ENCODE measurements around the gene GAPVD1.

The GAPVD1 gene

DNA sequence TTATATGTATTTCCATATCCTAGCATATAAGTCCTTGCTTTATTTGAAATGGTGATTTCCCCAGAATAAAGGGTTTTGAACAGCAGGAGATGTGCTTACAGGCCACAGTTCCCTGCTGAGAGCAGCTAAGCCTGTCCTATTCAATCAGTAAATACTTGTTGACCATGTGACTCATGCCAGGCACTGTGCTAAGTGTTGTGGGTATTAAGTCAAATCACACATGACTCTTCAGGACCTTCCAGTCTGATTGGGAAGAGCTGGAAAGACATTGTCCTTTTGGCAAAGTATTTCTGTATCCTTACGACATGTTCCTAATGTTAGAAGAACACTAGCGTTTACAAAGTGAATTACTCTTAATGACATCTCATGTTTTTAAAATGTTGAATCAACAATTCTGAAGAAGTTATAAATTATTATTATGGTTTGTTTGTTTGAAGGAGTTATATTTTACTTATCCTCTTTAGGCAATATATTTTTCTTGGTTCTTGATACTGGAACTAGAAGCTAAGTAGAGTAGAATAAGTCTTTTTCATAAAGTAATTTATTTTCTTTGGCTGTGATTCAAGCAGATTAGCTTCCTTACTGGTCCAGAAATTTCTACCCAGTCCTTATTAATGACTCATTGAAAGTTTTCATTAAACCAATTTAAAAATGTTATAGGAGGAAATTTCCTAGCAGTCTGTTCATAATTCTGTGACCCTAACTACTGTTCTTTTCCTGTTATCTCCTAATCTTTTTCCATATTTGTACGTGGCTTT is 82.1 kb downstream of the GAPVD1 start:
- Histone ChIP-seq H3K4me3 (replicated peaks; ENCODE audit: insufficient read depth, low read length) (no peak overlapping the region), H3K27me3 (ENCODE audit: insufficient read depth, poor library complexity, severe bottlenecking) (no peaks in the 10 kb centered on the region), H3K27ac (replicated peaks) (no peak overlapping the region; the same call in 1 of the 2 replicates)
- DNase-seq (ENCODE audit: low read depth in 1 of 2, low spot score in 1 of 2) = no peak
- TF ChIP-seq, protein P1, sequence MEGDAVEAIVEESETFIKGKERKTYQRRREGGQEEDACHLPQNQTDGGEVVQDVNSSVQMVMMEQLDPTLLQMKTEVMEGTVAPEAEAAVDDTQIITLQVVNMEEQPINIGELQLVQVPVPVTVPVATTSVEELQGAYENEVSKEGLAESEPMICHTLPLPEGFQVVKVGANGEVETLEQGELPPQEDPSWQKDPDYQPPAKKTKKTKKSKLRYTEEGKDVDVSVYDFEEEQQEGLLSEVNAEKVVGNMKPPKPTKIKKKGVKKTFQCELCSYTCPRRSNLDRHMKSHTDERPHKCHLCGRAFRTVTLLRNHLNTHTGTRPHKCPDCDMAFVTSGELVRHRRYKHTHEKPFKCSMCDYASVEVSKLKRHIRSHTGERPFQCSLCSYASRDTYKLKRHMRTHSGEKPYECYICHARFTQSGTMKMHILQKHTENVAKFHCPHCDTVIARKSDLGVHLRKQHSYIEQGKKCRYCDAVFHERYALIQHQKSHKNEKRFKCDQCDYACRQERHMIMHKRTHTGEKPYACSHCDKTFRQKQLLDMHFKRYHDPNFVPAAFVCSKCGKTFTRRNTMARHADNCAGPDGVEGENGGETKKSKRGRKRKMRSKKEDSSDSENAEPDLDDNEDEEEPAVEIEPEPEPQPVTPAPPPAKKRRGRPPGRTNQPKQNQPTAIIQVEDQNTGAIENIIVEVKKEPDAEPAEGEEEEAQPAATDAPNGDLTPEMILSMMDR (IDR thresholded peaks at IDR 0.05; ENCODE audit: insufficient read depth, low read length) = no peak
- no peak for TF ChIP-seq SPI1 (IDR thresholded peaks at IDR 0.05; ENCODE audit: borderline replicate concordance, low read depth)
- TF ChIP-seq GABPA (IDR thresholded peaks at IDR 0.05; ENCODE audit: low read depth) = no peak
- TF ChIP-seq, protein P2, sequence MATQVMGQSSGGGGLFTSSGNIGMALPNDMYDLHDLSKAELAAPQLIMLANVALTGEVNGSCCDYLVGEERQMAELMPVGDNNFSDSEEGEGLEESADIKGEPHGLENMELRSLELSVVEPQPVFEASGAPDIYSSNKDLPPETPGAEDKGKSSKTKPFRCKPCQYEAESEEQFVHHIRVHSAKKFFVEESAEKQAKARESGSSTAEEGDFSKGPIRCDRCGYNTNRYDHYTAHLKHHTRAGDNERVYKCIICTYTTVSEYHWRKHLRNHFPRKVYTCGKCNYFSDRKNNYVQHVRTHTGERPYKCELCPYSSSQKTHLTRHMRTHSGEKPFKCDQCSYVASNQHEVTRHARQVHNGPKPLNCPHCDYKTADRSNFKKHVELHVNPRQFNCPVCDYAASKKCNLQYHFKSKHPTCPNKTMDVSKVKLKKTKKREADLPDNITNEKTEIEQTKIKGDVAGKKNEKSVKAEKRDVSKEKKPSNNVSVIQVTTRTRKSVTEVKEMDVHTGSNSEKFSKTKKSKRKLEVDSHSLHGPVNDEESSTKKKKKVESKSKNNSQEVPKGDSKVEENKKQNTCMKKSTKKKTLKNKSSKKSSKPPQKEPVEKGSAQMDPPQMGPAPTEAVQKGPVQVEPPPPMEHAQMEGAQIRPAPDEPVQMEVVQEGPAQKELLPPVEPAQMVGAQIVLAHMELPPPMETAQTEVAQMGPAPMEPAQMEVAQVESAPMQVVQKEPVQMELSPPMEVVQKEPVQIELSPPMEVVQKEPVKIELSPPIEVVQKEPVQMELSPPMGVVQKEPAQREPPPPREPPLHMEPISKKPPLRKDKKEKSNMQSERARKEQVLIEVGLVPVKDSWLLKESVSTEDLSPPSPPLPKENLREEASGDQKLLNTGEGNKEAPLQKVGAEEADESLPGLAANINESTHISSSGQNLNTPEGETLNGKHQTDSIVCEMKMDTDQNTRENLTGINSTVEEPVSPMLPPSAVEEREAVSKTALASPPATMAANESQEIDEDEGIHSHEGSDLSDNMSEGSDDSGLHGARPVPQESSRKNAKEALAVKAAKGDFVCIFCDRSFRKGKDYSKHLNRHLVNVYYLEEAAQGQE (IDR thresholded peaks at IDR 0.05; ENCODE audit: insufficient replicate concordance, low read depth) = no peak
- TF ChIP-seq POLR2AphosphoS5 (IDR thresholded peaks at IDR 0.05; ENCODE audit: low read depth) = no peak

DNA sequence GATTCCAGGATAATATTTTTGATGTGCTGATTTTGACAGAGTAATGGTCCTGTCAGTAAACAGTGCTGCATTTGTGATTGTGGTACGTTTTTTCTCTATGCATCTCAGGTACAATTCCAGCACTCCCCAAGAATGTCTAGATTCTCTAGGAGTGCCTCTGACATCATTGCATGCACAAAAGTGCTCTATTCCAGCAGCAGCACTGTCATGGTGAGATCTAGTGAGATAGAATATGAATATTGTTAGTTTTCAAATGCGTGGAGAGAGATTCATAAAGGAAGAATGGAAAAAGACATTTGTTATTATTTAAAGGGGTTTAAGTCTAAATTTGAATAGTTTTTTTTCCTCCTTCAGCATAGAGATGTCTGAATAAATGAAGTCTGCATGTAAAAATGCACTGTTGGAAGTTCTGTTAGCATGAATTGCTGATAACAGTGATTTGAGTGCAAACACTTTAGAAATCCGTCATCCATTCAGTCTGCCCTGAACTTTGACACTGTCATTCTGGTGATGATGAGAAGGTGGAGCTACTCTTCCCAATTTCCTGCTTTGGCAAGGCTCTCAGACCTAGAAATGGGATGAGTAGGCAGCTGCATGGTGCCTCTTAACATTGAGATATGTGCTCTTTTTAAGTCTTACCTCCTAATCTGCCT is 84.6 kb downstream of the GAPVD1 start:
- Histone ChIP-seq H3K27me3 (ENCODE audit: insufficient read depth, poor library complexity, severe bottlenecking) (no peaks in the 10 kb centered on the region), H3K4me3 (replicated peaks; ENCODE audit: insufficient read depth, low read length) (no peak overlapping the region), H3K27ac (replicated peaks) (no peak overlapping the region)
- DNase-seq (ENCODE audit: low read depth in 1 of 2, low spot score in 1 of 2) = no peak
- TF ChIP-seq SPI1 (IDR thresholded peaks at IDR 0.05; ENCODE audit: borderline replicate concordance, low read depth) = no peak
- TF ChIP-seq POLR2AphosphoS5 (IDR thresholded peaks at IDR 0.05; ENCODE audit: low read depth) = no peak
- TF ChIP-seq, protein P1 (IDR thresholded peaks at IDR 0.05; ENCODE audit: insufficient read depth, low read length) = no peak
- no peak for TF ChIP-seq GABPA (IDR thresholded peaks at IDR 0.05; ENCODE audit: low read depth)
- TF ChIP-seq, protein P2 (IDR thresholded peaks at IDR 0.05; ENCODE audit: insufficient replicate concordance, low read depth) = no peak

DNA sequence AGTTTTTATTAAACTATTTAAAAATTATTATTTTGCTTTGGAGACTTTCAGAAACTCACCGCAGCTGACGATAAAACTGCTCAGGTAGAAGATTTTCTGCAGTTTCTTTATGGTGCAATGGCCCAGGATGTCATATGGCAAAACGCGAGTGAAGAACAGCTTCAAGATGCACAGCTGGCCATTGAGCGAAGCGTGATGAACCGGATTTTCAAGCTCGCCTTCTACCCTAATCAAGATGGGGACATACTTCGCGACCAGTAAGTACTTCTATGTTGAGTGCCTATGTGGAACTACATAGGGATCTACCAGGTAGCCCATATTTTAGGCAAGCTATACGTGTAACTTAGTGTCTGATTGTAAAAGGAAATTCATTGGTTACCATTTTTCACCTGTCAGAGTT is 94.0 kb downstream of the GAPVD1 start:
- DNase-seq (ENCODE audit: low read depth in 1 of 2, low spot score in 1 of 2) = no peak
- Histone ChIP-seq H3K4me3 (replicated peaks; ENCODE audit: insufficient read depth, low read length) (no peak overlapping the region), H3K27ac (replicated peaks) (no peak overlapping the region), H3K27me3 (ENCODE audit: insufficient read depth, poor library complexity, severe bottlenecking) (no peaks in the 10 kb centered on the region)
- TF ChIP-seq, protein P1 (IDR thresholded peaks at IDR 0.05; ENCODE audit: insufficient read depth, low read length) = no peak
- TF ChIP-seq GABPA (IDR thresholded peaks at IDR 0.05; ENCODE audit: low read depth) = no peak
- TF ChIP-seq SPI1 (IDR thresholded peaks at IDR 0.05; ENCODE audit: borderline replicate concordance, low read depth) = no peak
- TF ChIP-seq, protein P2 (IDR thresholded peaks at IDR 0.05; ENCODE audit: insufficient replicate concordance, low read depth) = no peak
- no peak for TF ChIP-seq POLR2AphosphoS5 (IDR thresholded peaks at IDR 0.05; ENCODE audit: low read depth)
